Stimulated activated CD4-positive, alpha-beta T cell treated with anti-CD3 and anti-CD28 coated beads, Interleukin-2, amount 100 ng/mL, for 4 hours (primary cell): ENCODE data around the gene GLI2.

Experiments used
- DNase-seq: peaks from one replicate; pipeline ENCODE4 v3.0.0-alpha.2; 2020; ENCODE audit warnings: low read depth

Gene GLI2

DNA sequence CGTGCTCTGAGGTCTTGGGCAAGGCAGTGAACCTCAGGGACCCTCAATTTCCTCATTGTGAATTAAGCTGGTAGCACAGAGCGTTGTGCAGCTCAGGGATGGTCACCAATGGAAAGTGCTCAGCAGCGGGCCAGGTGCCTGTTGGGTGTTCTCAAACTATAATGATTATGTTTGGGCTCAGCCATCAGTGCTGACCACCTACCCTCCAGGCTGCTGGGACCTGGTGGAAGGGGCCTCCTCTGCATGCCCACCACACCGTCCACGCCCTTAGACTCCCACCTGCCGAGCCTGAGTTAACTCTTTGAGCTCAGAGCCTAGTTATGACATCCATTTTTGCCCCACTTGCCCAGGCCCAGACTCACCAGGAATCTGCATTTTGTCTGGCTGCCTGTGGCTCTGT is 35.0 kb downstream of the GLI2 start:
- no peak for DNase-seq

DNA sequence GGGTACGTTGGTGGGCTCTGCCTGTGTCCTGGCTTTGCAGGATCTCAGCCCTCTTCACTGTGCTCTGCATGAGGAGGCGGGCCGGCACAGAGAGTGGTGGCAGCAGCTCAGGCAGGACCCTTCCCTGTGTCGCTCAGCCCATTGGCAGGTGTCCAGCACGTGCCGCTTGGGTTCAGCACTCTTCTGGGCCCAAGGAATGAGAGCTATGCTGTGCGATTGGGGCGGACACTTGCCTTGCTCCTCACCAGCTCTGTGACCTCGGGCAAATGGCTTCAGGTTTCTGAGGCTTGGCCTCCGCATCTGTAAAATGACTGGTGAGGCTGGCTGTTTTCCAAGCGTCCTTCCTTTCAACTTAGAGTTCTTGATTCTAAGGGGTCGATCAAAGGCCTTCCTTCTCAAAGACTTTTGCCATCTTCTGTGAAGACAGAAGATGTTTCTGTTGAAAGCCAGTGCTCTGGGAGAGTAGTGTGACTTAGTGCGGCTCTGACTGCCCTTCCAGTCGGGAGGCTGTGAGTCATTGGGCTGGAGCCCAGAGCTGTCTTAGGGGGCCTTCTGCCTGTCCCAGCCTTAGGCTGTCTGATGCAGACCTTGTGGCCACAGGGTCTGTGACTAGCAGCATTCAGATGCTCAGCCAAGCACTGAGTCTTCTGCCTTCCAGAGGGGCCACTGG is 35.6 kb downstream of the GLI2 start:
- DNase-seq, result no peak

DNA sequence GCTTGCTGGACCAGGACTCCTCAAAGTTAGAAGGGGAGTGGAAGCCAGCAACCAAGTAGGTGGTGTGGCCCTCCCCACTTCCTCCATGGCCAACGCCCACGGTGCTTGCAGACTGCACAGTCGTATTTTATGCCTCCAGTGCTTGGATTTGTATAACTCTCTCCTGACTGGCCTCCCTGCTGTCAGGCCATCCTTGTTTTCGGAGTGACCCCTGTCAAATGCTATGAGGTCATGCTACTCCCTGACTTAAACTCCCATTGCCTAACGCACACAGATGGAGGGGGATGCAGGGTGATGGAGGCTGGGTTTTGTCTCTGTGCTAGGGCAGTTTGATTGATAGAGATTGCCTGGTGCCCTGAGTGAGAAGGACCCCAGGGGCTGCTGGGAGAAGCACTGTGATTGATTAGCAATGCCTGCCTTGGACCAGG is 36.1 kb downstream of the GLI2 start:
- DNase-seq, result no peak

DNA sequence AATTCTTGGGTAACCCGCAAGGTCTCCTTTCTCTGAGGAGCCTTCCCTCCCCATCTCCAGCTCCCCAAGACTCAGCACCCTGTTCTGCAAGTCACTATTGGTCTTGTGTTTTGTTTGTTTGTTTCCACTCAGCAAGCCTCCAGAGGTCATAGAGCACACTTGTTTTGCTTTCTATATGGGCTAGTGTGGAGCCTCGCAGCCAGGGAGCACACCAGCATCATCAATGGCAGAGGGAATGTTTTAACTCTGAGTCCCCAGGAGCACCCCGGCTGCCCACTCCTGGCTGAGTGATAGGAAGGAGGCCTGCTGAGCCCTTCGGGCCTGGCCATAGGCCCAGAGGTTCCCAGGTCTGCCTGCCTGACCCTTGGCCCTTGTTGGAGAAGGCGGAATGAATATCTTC is 36.6 kb downstream of the GLI2 start:
- DNase-seq, result no peak

DNA sequence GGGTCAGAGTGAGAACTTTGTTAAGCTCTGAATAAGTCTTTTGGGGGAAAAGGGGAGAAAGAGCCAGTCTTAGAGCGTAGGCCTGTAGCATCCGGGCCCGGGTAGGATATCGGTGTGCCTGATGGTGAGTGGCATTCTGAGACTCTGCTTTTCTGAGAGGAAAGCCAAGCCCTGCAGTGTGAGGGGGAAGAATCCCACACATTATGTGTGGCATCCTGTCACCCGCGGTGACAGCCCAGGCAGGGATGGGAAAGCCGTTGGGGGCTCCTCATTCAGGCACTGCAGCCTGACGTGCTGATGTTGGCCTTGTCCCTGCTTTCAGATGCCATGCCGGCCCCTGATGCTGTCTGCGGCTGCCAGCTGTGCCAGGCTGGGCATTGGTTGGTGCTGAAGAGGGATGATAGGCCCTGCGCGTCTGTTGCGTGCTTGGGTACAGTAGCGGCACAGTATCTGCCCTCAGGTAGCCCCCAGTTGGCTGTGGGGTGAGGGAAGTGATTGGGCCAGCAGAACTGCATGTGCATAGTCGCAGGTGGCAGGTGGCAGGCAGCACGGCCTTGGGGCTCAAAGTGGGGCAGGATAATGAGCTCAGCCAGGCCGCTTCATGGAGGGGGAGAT is 37.6 kb downstream of the GLI2 start:
- no peak for DNase-seq

DNA sequence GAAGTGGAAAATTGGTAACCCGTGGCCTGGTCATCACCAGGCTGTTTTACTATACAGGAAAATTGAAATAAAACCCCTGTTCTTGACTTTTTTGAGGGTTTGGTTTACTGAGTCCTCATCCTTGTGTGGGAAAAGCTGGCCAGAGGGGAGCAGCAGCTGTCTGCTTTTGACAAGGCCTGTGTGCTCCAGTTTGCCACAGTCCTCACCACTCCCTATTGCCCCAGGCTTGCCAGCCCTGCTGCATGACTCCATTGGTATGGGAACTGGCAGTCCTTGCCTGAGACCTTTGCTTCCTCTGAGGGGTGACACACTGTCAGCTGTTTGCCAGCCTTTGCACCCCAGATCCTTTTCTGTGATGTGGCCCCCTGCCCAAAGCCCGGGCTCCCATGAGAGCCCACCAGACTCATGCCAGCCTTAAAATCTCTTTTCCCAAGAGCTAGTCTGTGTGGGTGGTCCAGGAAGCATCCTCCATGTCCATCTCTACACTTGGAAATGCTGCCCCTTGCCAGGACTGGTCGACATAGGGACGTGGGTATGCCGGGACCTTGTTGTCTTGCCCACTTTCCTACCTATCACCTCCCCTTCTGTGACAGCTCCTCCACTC is 39.0 kb downstream of the GLI2 start:
- no peak for DNase-seq

DNA sequence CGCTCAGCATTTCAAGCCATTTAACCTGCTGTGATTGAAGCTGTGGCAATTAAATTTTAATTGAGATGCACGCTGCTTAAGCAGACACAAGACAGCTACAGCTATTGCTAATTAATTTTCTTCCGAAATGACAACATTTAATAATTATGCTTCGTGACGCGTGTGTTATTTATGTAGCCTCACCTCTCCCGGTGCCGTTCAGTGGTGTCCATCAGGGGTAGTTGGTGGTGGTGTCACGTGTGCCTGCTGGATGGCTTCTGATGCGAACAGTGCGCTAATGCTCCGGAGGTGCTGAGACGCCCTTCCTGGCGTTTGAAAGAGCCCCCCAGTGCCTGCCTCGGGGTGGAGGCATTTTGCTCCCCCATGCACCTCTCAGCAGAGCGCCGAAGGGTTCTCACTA is 39.5 kb downstream of the GLI2 start:
- DNase-seq, result no peak

DNA sequence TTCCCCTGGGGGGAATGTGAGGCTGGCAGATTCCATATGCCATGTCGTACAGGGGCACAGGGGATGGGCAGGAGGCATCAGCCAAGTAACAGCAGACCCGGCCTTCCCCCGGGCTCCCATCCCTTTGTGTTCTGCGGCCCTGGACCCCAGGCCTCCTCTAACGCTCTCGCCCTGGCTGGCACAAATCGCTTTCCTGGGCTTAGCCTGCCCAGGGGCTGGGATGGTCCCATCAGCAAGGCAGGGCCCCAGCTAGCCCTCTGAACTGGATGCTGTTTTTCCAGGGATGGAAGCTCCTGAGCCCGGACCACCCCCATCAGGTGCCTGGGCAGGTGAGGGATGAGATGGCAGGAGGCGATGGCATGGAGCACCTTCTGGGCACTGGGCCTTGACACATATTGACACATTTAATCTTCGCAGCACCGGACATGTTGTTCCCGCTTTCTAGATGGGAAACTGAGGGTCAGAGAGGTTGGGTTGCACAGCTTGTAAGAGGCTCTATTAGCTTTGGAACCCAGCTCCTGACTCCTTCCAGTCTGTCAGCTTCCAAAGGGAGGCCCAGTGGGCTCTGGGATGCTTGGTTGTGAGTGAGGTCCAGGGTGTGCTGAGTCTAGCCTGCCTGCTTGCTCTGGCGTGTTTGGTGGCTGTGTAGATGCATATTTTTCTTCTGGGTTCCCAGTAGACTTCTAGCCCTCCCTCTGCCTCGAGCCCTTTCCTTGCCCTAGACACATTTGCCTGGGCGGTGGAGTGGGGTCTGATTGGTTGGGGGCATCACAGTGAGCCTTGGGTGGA is 40.3 kb downstream of the GLI2 start:
- DNase-seq, result no peak

DNA sequence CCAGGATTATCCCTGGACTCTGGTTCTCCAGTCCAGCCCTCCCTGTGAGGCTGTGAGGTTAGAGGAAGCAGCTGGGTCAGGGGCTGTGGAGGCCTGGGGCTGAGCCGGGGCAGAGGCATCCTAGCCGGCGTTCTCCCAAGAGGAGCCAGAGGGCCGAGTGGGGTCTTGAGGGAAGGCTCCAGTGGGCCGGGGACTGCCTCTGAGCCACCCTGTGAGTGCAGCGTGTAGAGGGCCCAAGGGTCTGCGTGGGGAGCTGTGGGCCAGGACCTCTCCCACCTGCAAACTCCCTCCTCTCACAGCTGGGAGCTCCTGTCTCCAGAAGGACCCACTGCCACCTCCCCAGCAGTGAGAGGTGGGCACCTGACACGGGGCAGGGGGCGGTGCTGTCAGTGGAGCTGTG is 41.0 kb downstream of the GLI2 start:
- DNase-seq, result no peak

DNA sequence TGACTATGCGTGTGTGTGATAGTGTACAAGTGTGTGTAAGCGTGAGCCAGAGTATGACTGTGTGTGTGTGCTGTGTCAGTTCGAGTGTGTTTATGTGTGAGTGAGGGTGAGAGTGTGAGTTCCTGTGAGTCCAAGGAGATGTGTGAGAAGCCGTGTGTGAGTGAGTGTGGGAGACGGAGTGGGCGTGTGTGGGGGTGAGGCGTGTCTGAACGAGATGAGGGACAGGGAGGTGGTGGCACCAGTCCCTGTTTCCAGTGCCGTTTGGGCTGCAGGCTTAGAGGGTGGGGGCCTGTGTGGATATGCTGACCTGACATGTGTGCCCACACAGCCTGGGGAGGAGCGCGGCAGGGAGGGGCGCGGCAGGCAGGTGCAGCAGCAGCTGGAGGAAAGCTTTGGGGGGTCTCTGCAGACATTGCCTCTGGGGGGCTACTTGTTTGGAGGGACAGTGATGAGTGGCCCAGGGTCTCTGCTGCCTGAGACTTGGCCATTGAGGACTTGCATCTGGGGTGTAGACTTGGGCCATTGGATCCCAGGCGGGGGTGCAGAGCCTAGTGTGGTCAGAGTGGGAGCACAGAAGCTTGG is 41.6 kb downstream of the GLI2 start:
- DNase-seq, result no peak

DNA sequence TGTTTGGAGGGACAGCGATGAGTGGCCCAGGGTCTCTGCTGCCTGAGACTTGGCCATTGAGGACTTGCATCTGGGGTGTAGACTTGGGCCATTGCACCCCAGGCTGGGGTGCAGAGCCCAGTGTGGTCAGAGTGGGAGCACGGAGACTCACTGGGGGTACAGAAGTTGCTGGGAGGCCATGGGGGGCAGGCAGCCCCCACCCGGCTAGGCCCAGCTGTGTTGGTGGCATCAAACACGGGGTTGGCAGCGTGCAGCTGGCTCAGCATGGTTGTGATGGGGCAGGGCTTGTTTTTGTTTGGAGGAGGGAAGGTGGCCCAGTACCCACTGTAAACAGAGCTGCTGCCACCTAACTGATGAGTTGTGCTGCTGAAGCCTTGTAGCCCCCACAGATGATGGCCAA is 42.1 kb downstream of the GLI2 start:
- no peak for DNase-seq

DNA sequence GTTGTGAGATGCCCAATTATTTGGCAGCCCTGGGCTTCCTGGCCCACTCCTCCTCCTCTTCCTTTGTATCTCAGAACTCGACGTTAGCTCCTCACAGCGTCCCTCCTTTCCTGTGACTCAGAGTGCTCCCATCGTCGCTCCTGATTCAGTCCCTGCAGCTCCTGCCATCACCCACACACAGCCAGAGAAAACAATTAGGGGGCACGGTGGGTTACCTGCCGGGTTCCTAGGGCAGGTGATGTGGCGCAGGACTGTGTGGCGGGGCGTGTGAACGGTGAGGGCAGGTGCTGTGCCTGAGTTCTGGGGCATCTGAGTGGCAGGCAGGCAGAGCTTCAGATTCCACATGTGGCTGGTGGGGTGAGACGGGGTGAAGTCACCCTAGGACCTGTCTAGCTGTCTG is 42.6 kb downstream of the GLI2 start:
- no peak for DNase-seq

DNA sequence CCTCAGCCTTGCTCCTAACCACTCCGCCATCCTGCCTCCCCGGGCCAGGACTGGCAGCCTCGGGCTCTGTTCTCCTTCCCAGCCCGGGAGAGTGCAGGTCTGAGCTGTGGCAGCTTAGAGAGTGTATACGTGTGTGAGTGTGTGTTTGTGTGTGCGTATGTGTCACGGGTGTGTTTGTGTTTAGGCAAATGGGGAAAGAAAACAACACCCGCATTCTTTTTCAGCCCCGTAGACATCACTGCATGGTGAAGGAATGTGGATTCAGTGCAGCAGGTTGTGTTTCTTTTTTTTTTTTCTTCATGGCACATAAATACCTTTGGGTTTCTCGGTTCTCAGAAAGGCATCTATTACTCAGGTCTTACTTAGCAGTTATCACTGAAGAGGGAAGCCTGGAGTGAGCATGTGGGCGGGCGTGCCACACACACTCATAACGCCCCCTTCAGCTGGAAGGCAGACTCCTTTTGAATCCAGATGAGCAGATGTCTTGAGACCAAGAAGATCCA is 44.2 kb downstream of the GLI2 start:
- DNase-seq, result no peak

DNA sequence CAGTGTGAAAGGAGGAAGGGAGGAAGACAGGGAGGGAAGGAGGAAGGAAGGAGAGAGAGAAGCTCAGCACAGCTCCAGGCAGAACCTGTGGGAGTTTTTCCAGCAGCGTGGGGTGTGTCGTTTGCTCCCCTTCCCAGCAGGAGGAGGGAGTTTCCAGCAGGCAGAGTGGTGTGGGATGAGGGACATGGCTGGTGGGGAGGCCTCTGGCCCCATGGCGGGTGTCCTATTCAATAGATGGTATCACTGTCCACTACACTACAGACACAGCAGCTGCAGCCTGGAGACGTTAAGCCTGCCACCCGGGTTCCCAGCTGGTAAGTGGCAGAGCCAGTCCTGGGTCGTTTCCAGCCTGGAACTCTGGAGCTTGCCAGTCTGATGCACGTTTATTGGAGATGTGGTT is 44.7 kb downstream of the GLI2 start:
- no peak for DNase-seq

DNA sequence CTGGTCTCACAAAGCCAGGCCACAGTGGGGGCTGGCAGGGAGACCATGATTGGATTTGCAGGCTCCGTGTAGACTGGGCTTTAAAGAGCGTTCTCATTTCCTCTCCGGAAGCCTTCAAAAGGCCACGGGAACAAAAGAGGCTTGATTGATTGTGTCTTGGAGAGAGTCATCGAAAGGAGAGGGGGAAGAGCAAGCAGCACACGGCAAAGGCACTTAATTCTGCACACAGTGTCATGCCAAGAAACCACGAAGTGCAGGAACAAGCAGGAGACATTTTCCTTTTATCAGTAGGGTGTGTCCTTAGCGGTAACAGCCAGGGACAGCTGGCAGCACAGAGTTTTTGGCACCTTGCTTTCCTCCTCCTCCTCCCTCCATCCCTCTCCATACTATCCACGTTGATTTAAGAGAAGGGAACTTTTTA is 47.7 kb downstream of the GLI2 start:
- DNase-seq, result no peak

DNA sequence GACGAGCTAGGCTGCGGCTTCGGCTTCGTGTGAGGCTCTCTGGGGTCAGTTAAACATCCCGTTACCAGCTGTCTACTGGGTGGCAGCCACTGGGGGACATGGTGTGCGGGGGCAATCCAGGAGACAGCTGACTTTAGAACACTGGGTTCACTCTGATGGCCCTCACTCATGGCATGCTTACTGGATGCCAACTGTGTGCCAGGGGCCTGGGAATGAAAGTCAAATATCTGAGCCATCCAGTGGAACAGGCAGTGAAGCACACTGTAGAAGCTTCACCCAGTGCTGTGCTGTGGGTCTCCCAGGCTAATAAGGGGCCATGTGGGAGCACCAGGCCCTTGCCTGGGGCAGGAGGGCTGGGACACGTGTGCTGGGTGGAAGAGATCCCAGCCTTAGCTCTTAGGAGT is 48.3 kb downstream of the GLI2 start:
- no peak for DNase-seq
